ACHN (cell line): Measurements from ENCODE around the gene IFT122.
"Not testable (repeated sequence)": the region's sequence is repeated elsewhere in the genome, so short reads cannot be mapped to it uniquely, and the experiment has no call there.

ENCODE experiments used
- DNase-seq: peaks from one replicate; pipeline ENCODE4 v3.0.0-alpha.2; 2015
- in situ Hi-C: cut with HindIII; loops from 2 replicates; pipeline ENCODE4 v1.10.0; 2017; ENCODE audit warnings: low sequenced_read_pairs, low pct_ligation_motif_present, low pct_unique_long_range_greater_than_20kb

Gene IFT122

DNA sequence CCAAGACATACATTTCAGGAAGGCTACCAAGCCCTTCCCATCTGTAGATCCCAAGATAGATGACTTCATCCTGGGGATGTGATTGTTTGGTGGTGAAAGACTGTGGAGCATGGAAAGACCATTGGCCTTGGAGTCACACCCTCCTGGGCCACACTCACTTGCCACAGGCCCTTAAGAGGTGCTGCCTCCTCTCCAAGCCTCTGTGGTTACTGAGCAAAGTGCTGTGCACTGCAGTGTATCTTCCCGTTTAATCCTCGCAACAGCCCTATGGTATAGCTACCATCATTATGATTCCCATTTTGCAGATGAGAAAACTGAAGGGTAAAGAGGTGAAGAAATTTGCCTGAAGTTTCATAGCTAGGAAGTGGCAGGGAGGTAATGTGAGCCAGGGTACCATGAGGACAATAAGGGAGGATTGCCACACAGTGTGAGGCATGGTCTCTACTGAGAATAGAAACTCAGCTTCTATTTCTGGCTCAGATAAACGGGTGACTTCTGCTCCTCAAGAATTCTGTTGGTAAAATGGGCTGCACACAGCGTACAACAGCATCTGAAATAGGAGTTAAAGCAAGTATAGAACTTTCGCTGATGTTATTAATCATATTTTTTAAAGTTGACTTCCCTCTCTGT lies 64.6 kb downstream of the IFT122 start:
- in situ Hi-C loops = no loop called here
- DNase-seq = no peak

DNA sequence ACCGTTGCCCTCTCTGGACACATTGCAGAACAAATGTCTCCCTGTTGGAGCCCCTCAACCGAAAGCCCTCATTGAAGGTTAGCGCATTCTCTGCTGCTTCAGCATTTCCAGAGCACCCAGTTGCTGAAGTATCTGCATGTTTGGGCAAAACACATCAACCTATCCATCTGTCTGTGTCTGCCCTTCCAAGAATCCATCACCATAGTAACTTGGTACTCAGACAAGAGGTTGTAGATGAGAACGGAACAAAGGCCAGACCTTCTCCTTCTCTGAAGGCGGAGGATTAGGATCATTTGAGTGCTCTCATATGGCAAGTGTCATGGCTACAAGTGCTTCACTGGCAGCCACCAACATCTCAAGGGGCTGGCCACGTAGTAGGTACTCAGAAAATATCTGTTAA lies 65.3 kb downstream of the IFT122 start:
- in situ Hi-C loops = no loop called here
- DNase-seq = no peak

DNA sequence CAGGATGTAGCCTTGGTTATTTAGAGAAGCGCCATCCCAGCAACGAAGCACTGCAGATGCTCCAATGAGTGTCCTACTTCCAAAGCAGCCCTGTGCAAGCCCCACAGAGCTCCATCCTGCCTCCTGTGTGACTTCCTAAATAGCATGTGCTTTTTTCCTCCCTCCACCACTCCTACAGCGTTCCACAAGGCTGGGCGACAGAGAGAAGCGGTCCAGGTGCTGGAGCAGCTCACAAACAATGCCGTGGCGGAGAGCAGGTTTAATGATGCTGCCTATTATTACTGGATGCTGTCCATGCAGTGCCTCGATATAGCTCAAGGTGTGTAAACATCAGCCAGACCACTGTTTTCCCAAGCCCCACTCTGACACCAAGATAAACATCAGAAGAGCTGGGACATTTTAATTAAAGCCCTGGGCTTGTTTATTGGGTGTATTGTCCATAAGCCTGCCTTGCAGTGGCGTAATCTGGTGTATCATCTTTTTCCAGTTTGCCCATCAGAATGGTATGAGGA lies 66.3 kb downstream of the IFT122 start:
- in situ Hi-C loops = no loop called here

DNA sequence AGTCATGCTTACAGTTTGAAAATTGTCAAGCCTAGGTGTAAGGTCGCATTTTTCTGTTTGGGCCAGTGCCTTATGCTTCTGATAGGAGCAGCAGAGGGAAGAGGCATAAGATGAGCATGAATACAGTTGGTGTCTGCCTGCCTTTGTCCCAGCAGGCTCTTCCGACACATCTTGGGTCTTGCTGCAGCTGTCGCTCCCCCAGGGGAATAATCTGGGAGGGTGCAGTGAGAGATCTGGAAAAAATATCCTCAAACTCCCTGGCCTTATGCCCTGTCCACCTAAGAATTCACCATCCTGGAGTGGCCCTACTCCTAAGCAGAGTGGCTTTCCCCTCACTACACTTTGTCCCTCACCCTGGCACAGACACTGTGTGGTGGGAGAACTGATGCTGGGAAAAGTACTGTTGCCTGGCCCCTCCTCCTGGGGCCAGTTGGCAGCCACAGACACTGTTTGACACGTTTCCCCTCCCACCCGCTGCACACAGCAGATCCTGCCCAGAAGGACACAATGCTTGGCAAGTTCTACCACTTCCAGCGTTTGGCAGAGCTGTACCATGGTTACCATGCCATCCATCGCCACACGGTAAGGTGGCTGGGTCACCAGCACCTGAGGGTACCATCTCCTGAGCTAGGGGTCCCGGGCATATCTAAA lies 67.3 kb downstream of the IFT122 start:
- DNase-seq = no peak
- in situ Hi-C loops = no loop called here

More for the DNA sequence above, 66.3 kb downstream of the IFT122 start:
- DNase-seq = no peak

DNA sequence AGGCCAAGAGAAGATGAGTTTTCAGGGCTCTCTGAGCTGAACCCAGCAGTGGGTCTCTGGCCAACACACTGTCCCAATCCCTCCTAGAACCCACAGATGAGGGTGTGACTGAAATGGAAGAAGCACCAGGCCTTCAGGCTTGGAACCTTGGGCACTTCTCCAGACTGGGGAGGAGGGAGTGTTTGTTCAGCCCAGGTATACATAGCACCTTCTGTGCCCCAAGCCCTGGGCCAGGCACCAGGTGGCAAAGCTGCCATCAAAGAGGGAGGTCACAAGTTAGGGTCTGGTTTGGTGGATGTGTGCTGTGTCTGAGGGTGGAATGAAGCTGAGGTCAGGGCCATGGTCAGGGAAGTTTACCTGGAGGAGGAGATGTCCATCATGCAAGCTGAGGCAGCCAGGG lies 72.6 kb downstream of the IFT122 start:
- in situ Hi-C loops = no loop called here
- DNase-seq = no peak

DNA sequence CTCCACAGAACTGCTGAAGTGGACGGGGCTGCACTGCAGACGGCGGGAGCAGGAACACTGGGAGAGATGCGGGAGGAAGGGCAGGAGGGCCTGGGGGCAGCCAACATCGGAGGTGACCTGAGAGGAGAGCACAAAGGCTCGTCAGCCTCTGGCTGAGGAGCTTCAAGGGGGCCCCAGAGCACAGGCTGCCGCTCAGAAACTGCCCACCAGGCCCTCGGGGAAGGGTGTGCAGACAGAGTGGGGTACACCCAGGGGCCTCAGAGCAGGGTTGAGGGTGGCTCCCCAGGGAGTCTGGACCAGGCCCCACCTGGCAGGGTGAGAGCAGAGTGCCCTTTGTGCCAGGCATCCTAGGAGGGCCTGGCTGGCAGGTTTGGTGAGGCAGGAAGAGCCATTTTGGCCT lies 73.7 kb downstream of the IFT122 start:
- in situ Hi-C loops = no loop called here
- DNase-seq = no peak

DNA sequence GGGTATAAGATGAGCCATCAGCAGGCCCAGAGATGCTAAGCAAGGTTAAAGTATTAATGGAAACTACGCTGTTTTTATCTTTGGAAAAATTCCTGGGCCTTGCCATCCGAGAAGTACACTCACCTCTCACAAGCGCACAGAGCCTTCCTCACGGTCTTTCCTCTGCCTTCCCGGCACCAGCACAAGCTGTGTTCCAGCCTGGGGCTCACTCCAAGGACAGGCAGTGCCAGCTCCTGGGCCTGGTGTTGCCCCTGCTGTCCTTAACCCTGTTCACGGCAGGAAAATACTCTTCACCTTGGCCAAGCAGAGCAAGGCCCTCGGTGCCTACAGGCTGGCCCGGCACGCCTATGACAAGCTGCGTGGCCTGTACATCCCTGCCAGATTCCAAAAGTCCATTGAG lies 74.1 kb downstream of the IFT122 start:
- in situ Hi-C loops = no loop called here
- no peak for DNase-seq

DNA sequence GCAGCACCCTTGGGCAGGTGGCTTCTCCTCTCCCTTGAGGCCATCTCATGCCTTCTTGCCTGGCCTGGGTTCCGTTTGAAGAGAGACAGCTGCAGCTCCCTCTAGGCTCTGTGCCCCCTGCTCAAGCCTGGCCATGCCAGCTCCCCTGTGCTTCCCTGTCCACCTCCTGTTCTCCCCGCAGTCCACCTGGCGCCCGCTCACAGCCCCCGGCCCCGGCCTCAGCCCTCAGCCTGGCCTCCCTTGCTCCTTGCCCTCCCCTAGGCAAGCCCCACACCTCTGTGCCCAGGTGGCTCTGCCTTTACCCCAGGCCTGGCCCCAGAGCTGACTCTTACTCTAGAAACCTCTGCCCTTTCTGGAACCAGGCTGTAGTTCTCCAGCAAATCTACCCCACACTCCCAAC lies 74.5 kb downstream of the IFT122 start:
- in situ Hi-C loops = no loop called here
- no peak for DNase-seq

DNA sequence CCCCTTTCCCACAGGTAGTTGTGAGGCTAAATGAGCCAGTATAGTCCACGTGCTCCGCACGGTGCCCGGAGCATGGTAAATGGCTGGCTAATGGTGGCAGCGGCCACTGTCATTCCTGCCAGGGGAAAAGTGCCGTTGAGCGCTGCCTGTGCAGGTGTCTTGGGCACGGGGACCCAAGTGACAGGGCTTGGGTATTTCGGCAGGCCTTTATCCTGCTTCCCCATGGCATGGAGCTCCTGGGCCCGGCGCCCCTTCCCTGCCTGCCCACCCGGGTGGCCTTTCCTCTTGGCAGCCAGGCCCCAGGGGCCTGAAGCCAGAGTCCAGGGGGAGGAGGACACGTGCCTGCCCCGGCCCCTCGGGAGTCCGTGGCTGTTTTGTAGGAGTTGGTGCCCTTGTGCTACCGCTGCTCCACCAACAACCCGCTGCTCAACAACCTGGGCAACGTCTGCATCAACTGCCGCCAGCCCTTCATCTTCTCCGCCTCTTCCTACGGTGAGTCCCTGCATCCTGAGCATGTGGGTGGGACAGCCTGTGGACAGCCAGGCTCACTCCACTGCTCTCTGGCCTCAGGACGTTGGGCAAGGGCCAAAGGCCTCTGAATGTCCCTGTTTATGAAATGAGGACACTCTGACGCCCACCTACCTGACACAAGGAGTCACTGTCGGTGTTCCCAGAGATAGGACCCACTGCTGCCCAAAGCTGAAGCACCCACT lies 75.2 kb downstream of the IFT122 start:
- DNase-seq, in situ Hi-C loops: not testable (repeated sequence)

DNA sequence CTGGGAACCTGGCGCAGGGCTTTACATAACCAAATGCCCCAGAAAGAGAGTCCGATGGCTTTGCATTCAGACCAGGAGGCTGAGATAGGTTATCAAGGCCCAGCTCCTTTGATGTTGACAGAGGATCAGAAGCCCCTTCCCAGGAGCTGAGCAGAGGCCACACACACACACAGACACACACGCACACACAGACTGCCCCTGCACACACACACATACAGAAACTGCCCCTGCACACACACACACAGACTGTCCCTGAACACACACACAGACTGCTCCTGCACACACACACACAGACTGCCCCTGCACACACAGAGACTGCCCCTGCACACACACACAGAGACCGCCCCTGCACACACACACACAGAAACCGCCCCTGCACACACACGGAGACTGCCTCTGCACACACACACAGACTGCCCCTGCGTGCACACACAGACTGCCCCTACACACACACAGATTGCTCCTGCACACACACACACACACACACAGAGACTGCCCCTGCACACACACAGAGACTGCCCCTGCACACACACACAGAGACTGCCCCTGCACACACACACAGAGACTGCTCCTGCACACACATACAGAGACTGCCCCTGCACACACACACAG lies 75.9 kb downstream of the IFT122 start:
- in situ Hi-C loops, DNase-seq: not testable (repeated sequence)

DNA sequence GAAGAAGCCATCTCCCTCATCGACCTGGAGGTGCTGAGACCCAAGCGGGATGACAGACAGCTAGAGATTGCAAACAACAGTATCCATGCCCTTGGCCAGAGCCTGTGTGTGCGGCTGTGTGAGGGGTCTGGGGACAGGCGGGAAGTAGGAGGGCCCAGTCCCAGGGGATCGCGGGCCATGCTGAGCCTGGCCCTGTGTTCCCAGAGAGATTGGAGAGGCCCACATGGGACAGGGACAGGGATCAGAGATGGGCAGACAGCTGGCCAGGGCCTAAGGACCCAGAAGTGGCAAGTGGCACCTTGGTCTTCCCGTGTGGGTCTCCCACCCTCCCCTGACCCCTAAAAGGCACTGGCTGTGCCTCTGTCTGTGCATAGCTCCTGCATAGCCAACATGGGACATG lies 77.5 kb downstream of the IFT122 start:
- no peak for DNase-seq
- in situ Hi-C loops = no loop called here

DNA sequence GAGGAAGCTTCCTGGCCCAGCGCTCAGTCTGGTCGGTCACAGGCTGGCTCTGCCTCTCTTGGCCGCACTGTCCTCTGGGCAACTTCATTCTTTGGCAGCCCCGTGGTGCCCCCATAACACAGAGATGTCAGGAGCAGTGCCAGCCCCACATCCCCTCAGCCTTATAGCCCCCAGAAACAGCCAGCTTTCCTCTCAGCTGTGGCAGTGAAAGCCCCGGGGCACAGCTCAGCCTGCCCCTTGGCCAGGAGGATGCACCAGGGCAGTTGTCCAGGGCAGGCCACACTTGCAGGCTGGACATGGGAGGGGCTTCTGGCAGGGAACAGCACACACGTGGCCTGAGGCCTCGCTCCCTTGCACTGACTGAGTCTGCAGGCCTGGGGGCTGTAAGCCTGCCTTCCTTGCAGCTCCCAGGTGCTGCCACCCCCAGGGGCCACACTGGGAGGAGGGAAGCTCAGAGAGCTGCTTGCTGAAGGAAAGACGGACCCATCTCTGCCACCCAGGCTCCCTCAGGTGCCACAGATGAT lies 78.1 kb downstream of the IFT122 start:
- in situ Hi-C loops = no loop called here
- DNase-seq = no peak

DNA sequence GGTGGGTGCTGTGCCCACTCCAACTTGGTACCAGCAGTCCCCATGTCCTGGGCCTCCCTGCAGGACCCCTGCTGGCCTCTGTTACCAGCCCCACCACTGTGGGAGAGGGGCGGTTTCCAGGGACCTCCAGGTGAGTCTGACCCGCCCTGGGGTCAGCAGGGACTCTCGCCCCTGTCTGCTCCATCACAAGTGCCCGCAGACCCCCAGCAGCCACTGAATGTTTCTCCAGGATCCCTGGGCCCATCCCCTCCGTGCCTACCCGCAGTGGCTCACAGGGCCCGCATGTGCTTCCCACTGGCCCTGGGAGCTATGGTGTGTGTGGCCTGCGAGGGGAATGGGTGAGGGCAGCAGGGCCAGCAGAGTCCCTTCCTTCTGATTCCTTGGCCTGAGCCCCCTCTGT lies 78.6 kb downstream of the IFT122 start:
- in situ Hi-C loops = no loop called here
- no peak for DNase-seq

DNA sequence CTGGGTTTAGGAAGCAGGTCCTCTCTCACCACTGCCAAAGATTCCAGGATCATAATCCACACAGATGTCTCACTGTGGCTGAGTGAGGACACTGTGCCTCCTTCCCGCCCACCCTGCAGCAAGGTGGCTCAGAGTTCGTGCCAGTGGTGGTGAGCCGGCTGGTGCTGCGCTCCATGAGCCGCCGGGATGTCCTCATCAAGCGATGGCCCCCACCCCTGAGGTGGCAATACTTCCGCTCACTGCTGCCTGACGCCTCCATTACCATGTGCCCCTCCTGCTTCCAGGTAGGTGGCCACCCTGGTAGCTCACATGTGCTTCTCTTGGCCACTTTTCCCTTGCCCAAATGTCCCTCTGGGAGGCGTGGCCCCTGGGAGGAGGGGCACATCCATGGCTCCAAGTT lies 79.4 kb downstream of the IFT122 start:
- in situ Hi-C loops = no loop called here

DNA sequence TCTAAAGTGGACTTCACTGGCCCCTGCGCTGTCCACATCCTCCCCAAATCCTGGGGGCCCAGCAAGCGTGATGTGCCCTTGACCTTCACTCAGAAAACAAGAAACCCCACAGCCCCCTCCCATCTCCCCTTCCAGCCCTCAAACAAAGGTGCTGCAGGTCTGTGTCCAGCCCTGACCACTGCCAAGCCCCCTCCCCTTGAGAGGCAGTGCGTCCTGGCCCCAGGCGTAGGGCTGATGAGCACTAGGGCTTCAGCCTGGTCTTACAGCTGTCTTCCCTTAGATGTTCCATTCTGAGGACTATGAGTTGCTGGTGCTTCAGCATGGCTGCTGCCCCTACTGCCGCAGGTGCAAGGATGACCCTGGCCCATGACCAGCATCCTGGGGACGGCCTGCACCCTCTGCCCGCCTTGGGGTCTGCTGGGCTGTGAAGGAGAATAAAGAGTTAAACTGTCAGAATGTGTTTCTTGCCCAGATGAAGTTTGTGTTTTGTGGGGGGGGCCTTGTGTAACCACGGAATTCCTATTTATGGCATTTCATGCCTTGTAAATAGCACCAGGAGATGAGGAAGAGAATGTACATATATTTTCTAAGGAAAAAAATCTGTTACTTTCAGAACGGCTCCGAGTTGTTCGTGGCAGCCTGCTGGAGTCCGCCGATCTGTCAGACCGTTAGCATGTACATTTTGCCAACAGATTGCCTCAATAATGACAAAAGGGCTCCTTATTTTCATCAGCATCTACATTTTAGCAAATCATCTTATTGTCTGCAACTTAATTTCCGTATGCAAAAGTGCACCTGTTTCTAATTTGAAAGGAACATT lies 80.1 kb downstream of the IFT122 start:
- DNase-seq = no peak
- in situ Hi-C loops = no loop called here

More for the DNA sequence above, 79.4 kb downstream of the IFT122 start:
- no peak for DNase-seq

DNA sequence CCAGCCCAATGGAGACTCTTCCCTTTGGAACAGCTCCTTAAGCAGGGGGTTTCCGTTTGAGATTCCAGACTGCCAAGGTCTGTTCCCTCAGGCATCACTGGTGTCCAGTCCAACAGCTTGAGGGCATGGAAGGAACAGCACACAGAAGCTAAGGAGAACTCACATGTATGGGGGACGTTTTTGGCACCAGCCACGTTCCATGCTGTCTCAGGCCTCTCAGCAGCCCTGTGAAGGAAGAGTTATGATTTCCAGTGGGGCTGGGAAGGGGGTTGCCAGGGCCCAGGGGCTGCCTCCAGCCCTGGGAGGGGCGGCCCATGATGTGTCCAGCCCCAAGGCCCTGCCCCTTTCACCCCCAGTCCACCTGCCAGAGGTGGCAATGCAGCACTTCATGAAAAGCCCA lies 80.9 kb downstream of the IFT122 start:
- in situ Hi-C loops = no loop called here

DNA sequence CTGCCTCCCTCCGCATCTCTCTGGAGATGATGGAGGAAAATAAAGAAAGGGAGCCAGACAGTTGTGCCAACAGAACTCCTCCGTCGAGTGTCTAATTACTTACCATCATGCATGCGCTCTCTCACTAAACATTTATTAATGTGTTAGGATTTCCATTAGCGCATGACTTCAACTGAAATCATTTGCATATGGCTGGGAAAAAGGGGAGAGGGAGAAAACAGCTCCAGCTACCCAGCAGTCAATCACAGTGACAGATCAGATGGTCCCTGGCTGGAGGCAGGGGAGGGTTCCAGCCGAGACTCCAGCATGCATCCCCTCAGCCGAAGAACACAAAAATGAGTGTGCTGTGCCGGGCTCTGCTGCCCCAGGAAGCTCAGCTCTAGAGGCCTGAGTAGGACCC lies 81.6 kb downstream of the IFT122 start:
- in situ Hi-C loops = no loop called here
- DNase-seq = no peak

More for the DNA sequence above, 80.9 kb downstream of the IFT122 start:
- no peak for DNase-seq

DNA sequence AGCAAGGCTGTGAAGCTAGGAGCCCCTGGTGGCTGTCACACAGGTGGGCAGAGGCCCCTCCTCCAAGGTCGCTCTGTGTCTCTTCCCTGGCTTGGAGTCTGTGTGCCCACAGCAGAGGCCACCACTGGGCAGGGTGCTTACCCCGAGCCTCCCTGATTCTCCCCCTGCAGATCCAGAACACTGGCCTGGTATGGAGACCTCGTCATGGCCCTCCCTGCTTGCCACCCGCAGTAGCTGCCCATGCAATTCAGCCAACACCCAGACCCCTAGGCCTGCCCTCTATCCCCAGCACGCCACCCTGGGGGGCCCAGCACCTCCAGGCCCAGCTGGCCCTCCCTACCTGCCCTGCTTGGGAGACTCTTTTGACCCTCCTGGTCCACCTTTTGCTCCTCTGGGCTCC lies 82.9 kb downstream of the IFT122 start:
- in situ Hi-C loops = no loop called here
- no peak for DNase-seq
